IMR-90 (cell line): ENCODE measurements around the gene HCN2. TPM values are rescaled to one million over a fixed set of nuclear protein-coding genes. Genes with fewer than 3 reads are reported as not detected.

Source experiments
- ATAC-seq: fragments of 200-7000 bp; cut with Tn5 transposase; 2 replicates; pipeline ENCODE4 v1.9.1; 2020; ENCODE audit warnings: low read depth, mild to moderate bottlenecking, moderate library complexity
- BruUV-seq: library from RNA; stranded (reverse); fragments of 400-500 nt; replicated peaks from 2 replicates; lab custom pipeline; 2021; lab: Mats Ljungman, UMichigan
- CTCF ChIA-PET: fragments of 300-600 bp; formaldehyde crosslinking; extraction: SDS; loops from one replicate; lab custom pipeline; 2021; ENCODE audit warnings: antibody characterized with exemption; lab: Yijun Ruan, JAX
- POLR2A ChIA-PET: fragments of 300-600 bp; sonication (Branson Sonifier 250); formaldehyde crosslinking; loops from one replicate; lab custom pipeline; 2022; ENCODE audit warnings: antibody characterized with exemption; ENCODE audit not compliant: unreplicated experiment; lab: Charles Lee
- DNase-seq: peaks from one replicate; pipeline ENCODE4 v3.0.0; 2013
- H2AFZ ChIP-seq: replicated peaks from 2 replicates; pipeline ENCODE3; 2013; ENCODE audit warnings: low read length, mild to moderate bottlenecking; ENCODE audit not compliant: poor library complexity
- H2AK5ac ChIP-seq: 2 replicates; pipeline ENCODE4 v1.6.1; 2013; ENCODE audit warnings: low read depth, low read length, inconsistent platforms
- H2AK9ac ChIP-seq: replicated peaks from 2 replicates; pipeline ENCODE3; 2013; ENCODE audit warnings: mild to moderate bottlenecking, low read depth, low read length, moderate library complexity; ENCODE audit not compliant: poor library complexity
- H2BK120ac ChIP-seq: 2 replicates; pipeline ENCODE4 v1.6.1; 2013; ENCODE audit warnings: low read depth, low read length, inconsistent platforms
- H2BK15ac ChIP-seq: 3 replicates; pipeline ENCODE4 v1.6.1; 2013; ENCODE audit warnings: low read depth, low read length, inconsistent platforms
- H2BK20ac ChIP-seq: 2 replicates; pipeline ENCODE4 v1.6.1; 2013; ENCODE audit warnings: low read depth, mild to moderate bottlenecking, inconsistent platforms, low read length, moderate library complexity
- H2BK5ac ChIP-seq: 2 replicates; pipeline ENCODE4 v1.6.1; 2013; ENCODE audit warnings: mild to moderate bottlenecking, low read depth, low read length, inconsistent platforms; ENCODE audit not compliant: poor library complexity, severe bottlenecking
- H3K14ac ChIP-seq: replicated peaks from 2 replicates; pipeline ENCODE4 v1.6.1; 2013; ENCODE audit warnings: low read depth, low read length, inconsistent platforms
- H3K18ac ChIP-seq: 2 replicates; pipeline ENCODE4 v1.6.1; 2013; ENCODE audit warnings: low read depth, low read length, control low read depth
- H3K23ac ChIP-seq: 2 replicates; pipeline ENCODE4 v1.6.1; 2013; ENCODE audit warnings: low read depth, low read length, inconsistent platforms
- H3K27ac ChIP-seq: 2 replicates; pipeline ENCODE4 v1.5.1; 2013; ENCODE audit warnings: mild to moderate bottlenecking, control low read depth, low read length; ENCODE audit not compliant: insufficient read depth
- H3K27me3 ChIP-seq: 2 replicates; pipeline ENCODE4 v1.6.1; 2013; ENCODE audit warnings: low read length; ENCODE audit not compliant: control insufficient read depth, insufficient read depth
- H3K36me3 ChIP-seq: 2 replicates; pipeline ENCODE4 v1.6.1; 2013; ENCODE audit warnings: low read length, mixed read lengths; ENCODE audit not compliant: control insufficient read depth, insufficient read depth
- H3K4ac ChIP-seq: 2 replicates; pipeline ENCODE4 v1.6.1; 2013; ENCODE audit warnings: low read depth, low read length, inconsistent platforms
- H3K4me1 ChIP-seq: 2 replicates; pipeline ENCODE4 v1.6.1; 2013; ENCODE audit warnings: low read length, mixed read lengths; ENCODE audit not compliant: control insufficient read depth, insufficient read depth
- H3K4me2 ChIP-seq: 2 replicates; pipeline ENCODE4 v1.6.1; 2013; ENCODE audit warnings: low read depth, mild to moderate bottlenecking, control low read depth, low read length, moderate library complexity
- H3K4me3 ChIP-seq: 2 replicates; pipeline ENCODE4 v1.5.1; 2013; ENCODE audit warnings: low read depth, mild to moderate bottlenecking, control low read depth, low read length, moderate library complexity; ENCODE audit not compliant: insufficient read depth
- H3K56ac ChIP-seq: 2 replicates; pipeline ENCODE4 v1.6.1; 2013; ENCODE audit warnings: low read length, inconsistent platforms; ENCODE audit not compliant: insufficient read depth; ENCODE audit errors: extremely low read depth
- H3K79me1 ChIP-seq, 2 experiments: 2 replicates each; pipeline ENCODE4 v1.6.1; 2013; ENCODE audit warnings: low read length in 2 of 2, inconsistent platforms in 1 of 2, low read depth in 1 of 2
- H3K9ac ChIP-seq: 2 replicates; pipeline ENCODE4 v1.6.1; 2013; ENCODE audit warnings: low read depth, low read length, control low read depth
- H3K9me1 ChIP-seq: 2 replicates; pipeline ENCODE4 v1.6.1; 2013; ENCODE audit warnings: low read length, inconsistent platforms; ENCODE audit not compliant: insufficient read depth
- H3K9me3 ChIP-seq: 2 replicates; pipeline ENCODE4 v1.6.1; 2013; ENCODE audit warnings: low read length; ENCODE audit not compliant: control insufficient read depth, insufficient read depth
- H4K20me1 ChIP-seq: 2 replicates; pipeline ENCODE4 v1.6.1; 2013; ENCODE audit warnings: low read length, inconsistent platforms; ENCODE audit not compliant: insufficient read depth
- H4K5ac ChIP-seq: 2 replicates; pipeline ENCODE4 v1.6.1; 2013; ENCODE audit warnings: mild to moderate bottlenecking, low read depth, low read length, control low read depth
- H4K8ac ChIP-seq, 2 experiments: 2 replicates each; pipeline ENCODE4 v1.6.1; 2013; ENCODE audit warnings: low read depth in 2 of 2, low read length in 2 of 2, control low read depth in 1 of 2, inconsistent platforms in 1 of 2
- H4K91ac ChIP-seq: 2 replicates; pipeline ENCODE4 v1.6.1; 2013; ENCODE audit warnings: low read depth, low read length, inconsistent platforms; ENCODE audit not compliant: insufficient read depth
- BHLHE40 ChIP-seq: fragments of 150-350 bp; IDR thresholded peaks from 2 replicates; pipeline ENCODE4 v1.6.1; 2016; ENCODE audit warnings: mild to moderate bottlenecking, low read depth, low read length
- CEBPB ChIP-seq: IDR thresholded peaks from 2 replicates; pipeline ENCODE4 v1.6.1; 2012; ENCODE audit warnings: low read depth, low read length, improper control_type of control experiment
- CHD1 ChIP-seq: IDR thresholded peaks from 2 replicates; pipeline ENCODE4 v1.6.1; 2012; ENCODE audit warnings: low read depth, low read length, improper control_type of control experiment
- CTCF ChIP-seq: conservative IDR thresholded peaks from 2 replicates; pipeline ENCODE4 v1.5.1; 2012; ENCODE audit warnings: mild to moderate bottlenecking, low read depth, low read length, improper control_type of control experiment
- ELK1 ChIP-seq: fragments of 150-350 bp; IDR thresholded peaks from 2 replicates; pipeline ENCODE4 v1.6.1; 2016; ENCODE audit warnings: low read depth, mild to moderate bottlenecking, low read length, moderate library complexity, borderline replicate concordance
- FOS ChIP-seq: fragments of 150-350 bp; IDR thresholded peaks from 2 replicates; pipeline ENCODE4 v1.6.1; 2016; ENCODE audit warnings: low read depth, low read length
- MAFK ChIP-seq: IDR thresholded peaks from 2 replicates; pipeline ENCODE4 v1.6.1; 2012; ENCODE audit warnings: low read depth, low read length, improper control_type of control experiment
- MAZ ChIP-seq: IDR thresholded peaks from 2 replicates; pipeline ENCODE4 v1.6.1; 2012; ENCODE audit warnings: low read depth, mild to moderate bottlenecking, low read length, improper control_type of control experiment, moderate library complexity, borderline replicate concordance
- MXI1 ChIP-seq: IDR thresholded peaks from 2 replicates; pipeline ENCODE4 v1.6.1; 2012; ENCODE audit warnings: low read depth, mild to moderate bottlenecking, low read length, moderate library complexity, borderline replicate concordance
- NFE2L2 ChIP-seq: fragments of 150-350 bp; IDR thresholded peaks from 2 replicates; pipeline ENCODE4 v1.6.1; 2016; ENCODE audit warnings: low read depth, mild to moderate bottlenecking, low read length
- POLR2A ChIP-seq: IDR thresholded peaks from 2 replicates; pipeline ENCODE4 v1.6.1; 2012; ENCODE audit warnings: mild to moderate bottlenecking, low read depth, low read length
- RAD21 ChIP-seq: IDR thresholded peaks from 2 replicates; pipeline ENCODE4 v1.6.1; 2012; ENCODE audit warnings: low read length, improper control_type of control experiment
- SMC3 ChIP-seq: fragments of 150-350 bp; IDR thresholded peaks from 2 replicates; pipeline ENCODE4 v1.6.1; 2016; ENCODE audit warnings: low read depth, mild to moderate bottlenecking, antibody characterized with exemption, low read length, moderate library complexity
- USF2 ChIP-seq: fragments of 150-350 bp; IDR thresholded peaks from 2 replicates; pipeline ENCODE4 v1.6.1; 2017; ENCODE audit warnings: mild to moderate bottlenecking, antibody characterized with exemption, low read length, low read depth
- WGBS, 2 experiments: methylation state at CpG; one replicate each; pipeline versions ENCODE4 v1.1.5 to v1.1.7; 2013; ENCODE audit warnings: missing lambda C conversion rate in 2 of 2; ENCODE audit not compliant: insufficient read length in 1 of 2; ENCODE audit errors: extremely low coverage in 2 of 2; 5-methylcytosine and 5-hydroxymethylcytosine counted together
- dilution Hi-C: fragments of 300-500 bp; cut with HindIII; formaldehyde crosslinking; loops from one replicate; pipeline ENCODE4 v1.14.3; 2018; ENCODE audit warnings: low sequenced_read_pairs; ENCODE audit not compliant: unreplicated experiment
- in situ Hi-C: fragments of 300-500 bp; cut with MboI; formaldehyde crosslinking; loops from 3 replicates; pipeline ENCODE4 v1.14.3; 2019; ENCODE audit warnings: low sequenced_read_pairs, inconsistent platforms, mixed read lengths
- intact Hi-C: fragments of 100-400 bp; cut with micrococcal nuclease; formaldehyde crosslinking; loops from 2 replicates; pipeline ENCODE4 v1.10.0; 2022
- polyA plus RNA-seq, 3 experiments: library from polyadenylated mRNA; depleted of rRNA; stranded (reverse); fragments of >200 nt; gene quantifications; 2 replicates each; pipeline ENCODE4 v1.2.3, GENCODE V29; 2012; ENCODE audit warnings: low replicate concordance in 1 of 3
- total RNA-seq: library from RNA; depleted of rRNA; stranded (reverse); fragments of >200 nt; gene quantifications from 2 replicates; pipeline ENCODE4 v1.2.3, GENCODE V29; 2012

The HCN2 gene
- total and polyA plus RNA-seq, 2 of the 4 experiments (the other 2 are of a cell fraction): 0.72 to 2.6 TPM

GRCh38 chr19:588093-588740 is 1.5 kb upstream of the HCN2 start:
- 7% methylated on average over 18 of the region's 41 CpGs; no CpG with 5 or more reads in 1 of the 2 experiments for WGBS, 2 experiments
- in situ Hi-C loops (loop anchor here (5.0 kb wide), 1 partner anchor 144 kb away; no protein-coding TSS in a partner anchor), dilution Hi-C loops (no loop called here), intact Hi-C loops (loop anchor here (2.0 kb wide), 1 partner anchor 45 kb away; the partner anchor contains the start of gene POLRMT)
- Histone ChIP-seq H3K4me3 (no peak overlapping the region), H4K8ac (no peak overlapping the region), H3K79me1 (no peaks in the 10 kb centered on the region; a peak in 1 of 4 replicates), H2BK5ac (no peak overlapping the region), H4K5ac (no peak overlapping the region), H3K56ac (no peak overlapping the region), H3K23ac (no peak overlapping the region), H4K20me1 (peaks cover 49% of the 10 kb centered on the region), H3K27me3 (peaks cover 16% of the 10 kb centered on the region), H3K9me3 (no peaks in the 10 kb centered on the region), H2BK15ac (no peak overlapping the region), H3K9ac (no peak overlapping the region), H3K27ac (no peak overlapping the region), H2BK20ac (no peak overlapping the region), H3K9me1 (no peaks in the 10 kb centered on the region), H3K36me3 (no peaks in the 10 kb centered on the region), H3K4ac (no peak overlapping the region), H2BK120ac (no peak overlapping the region), H2AK5ac (peak overlapping the region; percentile 78; the same call in 1 of the 2 replicates), H3K4me2 (no peak overlapping the region), H3K14ac (no peak overlapping the region), H4K91ac (no peak overlapping the region), H3K4me1 (peaks cover 5% of the 10 kb centered on the region), H2AFZ (peak overlapping the region; percentile 53), H2AK9ac (peak overlapping the region; percentile 35), H3K18ac (no peak overlapping the region)
- ATAC-seq (peak; percentile 61), DNase-seq (peak; percentile 72)
- CTCF ChIA-PET: no interaction called here
- no TSS peak for BruUV-seq
- POLR2A ChIA-PET: interaction anchor here (0.6 kb wide), 1 partner anchor 38 kb away, joined by 10 read pairs; no protein-coding TSS in a partner anchor
- no peak for TF ChIP-seq POLR2A
- TF ChIP-seq MXI1: peak; percentile 30; the same call in 1 of the 2 replicates
- TF ChIP-seq CHD1: no peak
- peak; percentile 45 for TF ChIP-seq SMC3
- no peak for TF ChIP-seq CEBPB
- TF ChIP-seq NFE2L2: no peak
- peak; percentile 42; the same call in 1 of the 2 replicates for TF ChIP-seq BHLHE40
- TF ChIP-seq MAZ: peak; percentile 46; the same call in 1 of the 2 replicates
- TF ChIP-seq MAFK: no peak
- TF ChIP-seq FOS: no peak
- 0 out of 2 replicates have a peak, but pooled peaks have one; percentile 16 for TF ChIP-seq USF2
- peak; percentile 61 for TF ChIP-seq CTCF
- TF ChIP-seq RAD21: peak; percentile 47
- no peak for TF ChIP-seq ELK1
